HG03565 (cell line): ENCODE results near the gene TXNDC2.
"Not testable (repeated sequence)": the region's sequence is repeated elsewhere in the genome, so short reads cannot be mapped to it uniquely, and the experiment has no call there.

Source experiments
- ATAC-seq: cut with Tn5 transposase; IDR thresholded peaks from one replicate; pipeline ENCODE4 v1.9.1; 2021; ENCODE audit warnings: mild to moderate bottlenecking, moderate library complexity; ENCODE audit not compliant: unreplicated experiment

Gene TXNDC2

GRCh38 chr18:9885170-9886004, at the start of gene TXNDC2:
Gene TXNDC2 (plus strand): TSS chr18:9885973. CDS start chr18:9886681, 708 bp downstream.
- ATAC-seq, result no peak

DNA sequence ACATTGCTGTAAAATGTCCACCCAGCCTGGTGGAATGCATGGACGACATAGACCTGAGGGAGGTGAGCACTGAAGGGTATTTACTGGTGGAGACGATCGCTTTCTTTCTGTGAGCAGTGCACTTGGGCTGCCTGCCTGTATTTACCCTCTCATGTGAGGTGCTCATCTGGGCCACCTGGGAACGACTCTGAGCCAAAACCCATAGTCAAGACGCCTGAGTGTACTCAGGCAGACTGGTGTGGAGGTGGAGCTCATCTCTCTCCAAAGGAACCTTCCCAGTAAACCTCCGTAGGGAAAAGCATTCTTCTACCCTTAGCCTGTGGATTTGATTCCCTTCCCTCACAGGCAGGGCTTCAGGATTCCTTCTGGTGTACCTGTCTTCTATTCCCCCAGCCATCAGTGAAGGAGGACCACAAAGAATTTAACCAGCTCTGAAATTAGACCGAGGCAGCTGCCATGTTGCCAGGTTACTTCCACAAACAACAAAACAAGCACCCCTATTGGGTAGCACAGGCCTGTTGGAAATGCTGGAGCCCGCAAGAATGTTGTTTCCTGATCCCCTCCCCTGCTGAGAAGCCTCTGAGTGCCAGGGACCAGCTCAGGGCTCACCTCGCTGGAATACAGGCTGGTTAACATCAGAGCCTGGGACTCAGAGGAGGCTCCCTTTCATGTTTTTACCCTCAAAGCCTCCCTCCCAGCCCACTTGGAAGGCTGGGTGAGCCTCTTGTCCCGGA, 47.5 kb upstream of the TXNDC2 start:
- no peak for ATAC-seq

DNA sequence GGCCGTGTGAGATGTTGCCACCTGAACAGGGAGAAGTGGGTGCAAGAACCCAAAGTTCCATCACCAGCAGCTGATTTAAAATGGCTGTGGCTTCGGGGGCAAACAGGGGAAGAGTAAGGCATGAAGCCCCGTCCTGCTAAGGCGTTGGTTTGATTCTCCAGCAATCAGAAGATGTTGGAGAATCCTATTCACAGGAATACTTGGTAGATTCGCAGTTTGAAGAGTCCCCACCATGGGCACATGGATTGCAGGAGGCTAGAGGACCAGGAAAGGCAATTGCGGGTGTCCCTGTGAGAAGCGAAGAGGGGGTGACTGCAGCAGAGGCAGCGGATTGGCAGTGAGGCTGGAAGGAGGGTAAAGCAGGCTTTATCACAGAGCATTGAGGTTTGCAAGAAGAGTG, 46.6 kb upstream of the TXNDC2 start:
- ATAC-seq, result no peak

DNA sequence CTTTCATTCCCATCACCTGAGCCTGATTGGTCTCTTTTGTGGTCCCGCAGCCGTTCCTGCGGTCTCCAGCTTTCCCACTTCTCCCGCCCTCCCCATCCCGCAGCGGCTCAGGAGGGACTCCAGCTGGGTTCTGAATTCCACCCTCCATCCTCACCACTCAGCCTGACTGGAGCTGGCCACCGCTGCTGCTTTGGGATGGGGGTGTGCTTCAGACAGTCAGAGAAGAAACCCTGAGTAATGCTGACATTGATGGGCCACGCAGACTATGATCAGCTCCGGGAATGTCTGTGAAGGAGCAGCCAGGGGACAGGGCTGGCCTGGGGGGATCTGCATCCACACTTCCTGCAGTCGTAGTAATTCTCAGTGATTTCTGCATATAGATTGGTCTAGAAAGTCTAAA, 45.9 kb upstream of the TXNDC2 start:
- ATAC-seq, result no peak

- ATAC-seq, result no peak
Observed at GRCh38 chr18:9841752-9842151, 44.0 kb upstream of the TXNDC2 start.

- no peak for ATAC-seq
Observed at GRCh38 chr18:9842448-9842847, 43.3 kb upstream of the TXNDC2 start.

GRCh38 chr18:9845256-9845655, 40.5 kb upstream of the TXNDC2 start:
- ATAC-seq, result no peak

DNA sequence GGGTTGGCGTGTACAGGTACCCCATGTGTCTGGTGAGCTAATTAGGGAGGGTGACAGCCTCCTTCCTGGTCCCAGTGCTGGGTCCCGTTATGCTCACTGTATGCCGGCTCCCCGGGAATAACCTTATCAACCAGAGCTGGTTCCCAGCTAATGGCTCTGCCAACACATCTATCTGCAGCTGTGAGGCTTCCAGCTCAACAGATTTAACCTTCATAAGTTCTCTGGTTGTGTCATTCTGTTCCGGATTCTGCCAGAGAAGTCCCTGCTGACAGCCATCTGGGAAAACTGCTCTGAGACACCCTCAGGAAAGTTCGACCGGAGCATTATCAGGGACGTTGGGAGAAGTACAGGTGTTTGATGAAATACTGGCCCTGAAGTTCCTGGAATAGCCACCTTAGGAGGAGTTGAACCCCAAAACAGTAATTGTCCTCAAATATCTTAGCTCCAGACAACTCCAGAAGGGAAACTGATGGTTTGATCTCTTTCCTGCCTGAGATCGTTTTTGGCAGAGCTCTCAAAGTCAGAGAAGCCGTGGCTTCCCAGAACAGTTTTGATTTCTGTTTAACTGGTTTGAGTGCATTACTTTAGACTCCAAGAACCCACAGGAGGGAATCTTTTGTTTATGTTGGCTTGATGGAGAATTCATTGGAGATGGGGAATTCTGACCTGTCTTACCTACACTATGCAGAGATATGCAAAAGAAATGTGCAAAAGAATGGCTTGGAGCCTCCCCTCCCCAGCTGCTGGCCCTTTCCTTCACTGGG, 39.4 kb upstream of the TXNDC2 start:
- ATAC-seq, result no peak

GRCh38 chr18:9848170-9848879, 37.4 kb upstream of the TXNDC2 start:
- ATAC-seq, result no peak

- ATAC-seq, result no peak
Observed at GRCh38 chr18:9849407-9850283, 36.1 kb upstream of the TXNDC2 start.

- ATAC-seq, result no peak
Observed at GRCh38 chr18:9850309-9850708, 35.5 kb upstream of the TXNDC2 start.

DNA sequence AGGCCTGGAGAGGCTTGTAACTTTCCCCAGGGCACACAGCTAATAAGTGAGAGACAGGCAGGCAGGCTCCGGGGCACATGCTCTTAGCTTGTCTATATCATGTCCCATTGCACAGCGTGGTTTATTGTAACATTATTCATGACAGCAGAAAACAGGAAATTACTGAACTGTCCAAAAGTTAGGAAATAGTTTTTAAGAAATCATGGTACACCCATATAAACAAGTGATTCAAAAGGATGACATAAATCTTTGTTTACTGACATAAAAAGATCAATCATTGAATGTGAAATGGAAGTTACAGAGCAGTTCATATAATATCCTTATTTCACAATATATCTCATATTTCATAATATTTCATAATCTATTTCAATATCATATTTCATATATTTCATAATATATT, 34.3 kb upstream of the TXNDC2 start:
- no peak for ATAC-seq

GRCh38 chr18:9852266-9853081, 33.3 kb upstream of the TXNDC2 start:
- no peak for ATAC-seq

GRCh38 chr18:9854801-9855676, 30.7 kb upstream of the TXNDC2 start:
- ATAC-seq, result no peak

DNA sequence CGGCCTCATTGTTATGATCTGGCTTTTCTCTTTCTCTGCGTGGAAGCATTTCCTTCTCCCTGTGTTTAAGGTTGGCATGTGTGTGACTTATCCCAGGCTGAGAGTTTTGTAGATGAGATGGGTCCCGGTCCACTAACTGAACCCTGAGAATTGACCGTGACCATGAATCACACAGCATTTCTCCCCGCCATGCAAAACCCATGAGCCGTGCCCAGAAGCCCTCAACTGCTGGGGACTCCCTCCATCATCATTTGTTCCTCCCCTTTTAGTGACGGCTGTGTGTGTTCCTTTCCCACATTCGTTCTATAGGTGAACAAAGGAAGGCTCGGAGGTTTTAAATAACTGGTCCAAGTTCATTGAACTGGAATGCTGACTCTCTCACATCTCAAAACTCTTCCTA, 30.1 kb upstream of the TXNDC2 start:
- ATAC-seq, result no peak

- ATAC-seq, result no peak
Observed at GRCh38 chr18:9856092-9856491, 29.7 kb upstream of the TXNDC2 start.

DNA sequence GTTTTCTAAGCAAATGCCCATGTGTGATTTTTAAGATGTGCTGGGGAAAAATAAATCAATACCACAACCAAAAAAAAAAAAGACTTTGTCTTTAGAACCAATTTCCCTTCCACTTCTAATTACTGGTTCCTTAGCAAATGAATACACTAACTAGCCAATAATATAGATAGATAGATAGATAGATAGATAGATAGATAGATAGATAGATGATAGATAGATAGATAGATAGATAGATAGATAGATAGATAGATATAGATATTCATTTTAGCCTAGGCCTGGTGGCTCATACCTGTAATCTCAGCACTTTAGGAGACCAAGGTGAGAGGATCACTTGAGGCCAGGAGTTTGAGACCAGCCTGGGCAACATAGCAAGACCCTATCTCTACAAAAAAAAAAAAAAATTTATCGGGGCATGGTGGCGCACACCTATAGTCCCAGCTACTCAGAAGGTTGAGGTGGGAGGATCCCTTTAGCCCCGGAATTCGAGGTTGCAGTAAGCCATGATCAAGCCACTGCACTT, 28.2 kb upstream of the TXNDC2 start:
- not testable (repeated sequence) for ATAC-seq

- no peak for ATAC-seq
Observed at GRCh38 chr18:9858642-9859041, 27.1 kb upstream of the TXNDC2 start.
